Kidney (tissue), 14 donors: ENCODE results near the gene NAT8L. TPM values are rescaled to one million over a fixed set of nuclear protein-coding genes. Genes with fewer than 3 reads are reported as not detected.

Source experiments
- DNase-seq, 5 donors: peaks; one replicate each; pipeline ENCODE4 v3.0.0-alpha.2; 2013 to 2020
- FAIRE-seq: peaks from 2 replicates; lab custom pipeline; 2012; peaks lifted over from hg19 to GRCh38; lab: Jason Lieb, UNC
- H3K27ac ChIP-seq, 2 donors: one replicate each; pipeline ENCODE4 v1.7.0; 2013; ENCODE audit warnings: low read depth in 2 of 2, low read length in 2 of 2, inconsistent platforms in 1 of 2
- H3K27me3 ChIP-seq: one replicate; pipeline ENCODE4 v1.7.1; 2013; ENCODE audit warnings: low read length, inconsistent platforms; ENCODE audit not compliant: control insufficient read depth, insufficient read depth
- H3K36me3 ChIP-seq, 3 donors: one replicate each; pipeline versions ENCODE4 v1.7.0 to v1.7.1; 2013; ENCODE audit warnings: low read length in 3 of 3, control low read depth in 1 of 3, inconsistent platforms in 1 of 3; ENCODE audit not compliant: insufficient read depth in 3 of 3, control insufficient read depth in 2 of 3
- H3K4me1 ChIP-seq, 3 donors: one replicate each; pipeline versions ENCODE4 v1.7.0 to v1.7.1; 2013; ENCODE audit warnings: low read length in 3 of 3, inconsistent platforms in 1 of 3, low read depth in 1 of 3; ENCODE audit not compliant: control insufficient read depth in 2 of 3, insufficient read depth in 2 of 3
- H3K4me3 ChIP-seq, 3 donors: one replicate each; pipeline versions ENCODE4 v1.7.0 to v1.8.1; 2013; ENCODE audit warnings: low read length in 3 of 3, control low read depth in 1 of 3, inconsistent platforms in 1 of 3
- H3K9ac ChIP-seq, 3 donors: one replicate each; pipeline versions ENCODE4 v1.7.0 to v1.7.1; 2013; ENCODE audit warnings: low read length in 3 of 3, control low read depth in 1 of 3, inconsistent platforms in 1 of 3
- H3K9me3 ChIP-seq, 3 donors: one replicate each; pipeline versions ENCODE4 v1.7.0 to v1.7.1; 2013; ENCODE audit warnings: low read length in 3 of 3, control low read depth in 1 of 3, inconsistent platforms in 1 of 3; ENCODE audit not compliant: control insufficient read depth in 2 of 3, insufficient read depth in 1 of 3
- CTCF ChIP-seq: IDR thresholded peaks from 3 replicates; pipeline ENCODE4 v1.5.1; 2012; ENCODE audit warnings: mild to moderate bottlenecking, moderate library complexity, borderline replicate concordance; ENCODE audit not compliant: insufficient read depth; ENCODE audit errors: extremely low read depth
- intact Hi-C: fragments of 100-400 bp; cut with DNase I; formaldehyde crosslinking; loops from one replicate; pipeline ENCODE4 v1.11.1; 2022
- polyA plus RNA-seq: library from polyadenylated mRNA; stranded (reverse); fragments of 350-450 nt; fragmentation: Illumina TruSeq; extraction: RNeasy Lipid Tissue Mini Kit (QIAGEN cat#74804); gene quantifications from one replicate; pipeline ENCODE4 v1.2.3, GENCODE V29; 2014; ENCODE audit warnings: low read depth, low replicate concordance; ENCODE audit not compliant: insufficient read depth
- total RNA-seq: library from RNA; stranded (reverse); fragmentation: NEBNext Ultra II Directional; extraction: Animal tissue kit (Norgen Biotek cat#: 25700); gene quantifications from one replicate; pipeline ENCODE4 v1.2.1, GENCODE V29; 2021
- donor health status: control.
- donor health status: control.
- donor health status: control.
- donor health status: control.
- donor health status: control.
- donor health status: DM: yes; HTN: yes; CAD: no.
- donor health status: Normal renal cell carcinoma (clear cell type).

The NAT8L gene
- total and polyA plus RNA-seq, 2 donors from 2014 or later = 2.7 to 12.5 TPM

GRCh38 chr4:2041239-2042130 is 17.6 kb upstream of the NAT8L start:
- no peaks in the 10 kb centered on the region for H3K27me3 ChIP-seq

GRCh38 chr4:2042204-2042946 is 16.8 kb upstream of the NAT8L start:
- peak in 2 of 5 donors; percentile 70 to 78 for DNase-seq
- Histone ChIP-seq H3K36me3 (no peaks in the 10 kb centered on the region), H3K27ac (no peak overlapping the region), H3K9ac (no peak overlapping the region), H3K9me3 (no peaks in the 10 kb centered on the region), H3K4me1 (peaks cover 0 to 4% (median 0%) of the 10 kb centered on the region in 3 donors), H3K27me3 (no peaks in the 10 kb centered on the region), H3K4me3 (peak overlapping the region in 1 of 3 donors; percentile 60)
- intact Hi-C loops = no loop called here
- no peak for FAIRE-seq
- no peak for TF ChIP-seq CTCF

More at GRCh38 chr4:2041239-2042130, 17.6 kb upstream of the NAT8L start:
- intact Hi-C loops = no loop called here
- Histone ChIP-seq H3K9me3 (no peaks in the 10 kb centered on the region), H3K4me3 (peak overlapping the region; percentile 16 to 60 (median 39)), H3K9ac (no peak overlapping the region), H3K4me1 (peaks cover 0 to 4% (median 0%) of the 10 kb centered on the region in 3 donors), H3K36me3 (no peaks in the 10 kb centered on the region), H3K27ac (no peak overlapping the region)
- FAIRE-seq = no peak
- DNase-seq = peak; percentile 79 to 92 (median 88)
- no peak for TF ChIP-seq CTCF

- DNase-seq = peak in 1 of 5 donors; percentile 41
- intact Hi-C loops = no loop called here
- Histone ChIP-seq H3K27me3 (no peaks in the 10 kb centered on the region), H3K9ac (no peak overlapping the region), H3K36me3 (no peaks in the 10 kb centered on the region), H3K4me1 (peaks cover 0 to 4% (median 0%) of the 10 kb centered on the region in 3 donors), H3K9me3 (no peaks in the 10 kb centered on the region), H3K27ac (no peak overlapping the region), H3K4me3 (no peak overlapping the region)
- TF ChIP-seq CTCF = no peak
- FAIRE-seq = no peak
Measured at GRCh38 chr4:2042947-2043395, 16.2 kb upstream of the NAT8L start.
